Fibroblast of the aortic adventitia (primary cell): ENCODE measurements around the gene CDON. TPM values are rescaled to one million over a fixed set of nuclear protein-coding genes. Genes with fewer than 3 reads are reported as not detected.

Experiments
- DNase-seq: peaks from one replicate; pipeline ENCODE4 v3.0.0-alpha.2; 2010; ENCODE audit warnings: low read depth
- H3K4me3 ChIP-seq: 2 replicates; pipeline ENCODE4 v1.5.1; 2011; ENCODE audit warnings: low read depth, mild to moderate bottlenecking, control low read depth, low read length, moderate library complexity
- total RNA-seq: library from RNA; depleted of rRNA; stranded (reverse); fragments of >200 nt; gene quantifications from 2 replicates; pipeline ENCODE4 v1.2.3, GENCODE V29; 2012; ENCODE audit warnings: low replicate concordance
- TF ChIP-seq, protein P1 (sequence below): IDR thresholded peaks from 2 replicates; pipeline ENCODE4 v1.5.1; 2011; ENCODE audit warnings: mild to moderate bottlenecking, low read length, control low read depth, inconsistent platforms; ENCODE audit not compliant: insufficient read depth

CDON gene
- total RNA-seq, 1 donor, result 54.4 TPM

DNA sequence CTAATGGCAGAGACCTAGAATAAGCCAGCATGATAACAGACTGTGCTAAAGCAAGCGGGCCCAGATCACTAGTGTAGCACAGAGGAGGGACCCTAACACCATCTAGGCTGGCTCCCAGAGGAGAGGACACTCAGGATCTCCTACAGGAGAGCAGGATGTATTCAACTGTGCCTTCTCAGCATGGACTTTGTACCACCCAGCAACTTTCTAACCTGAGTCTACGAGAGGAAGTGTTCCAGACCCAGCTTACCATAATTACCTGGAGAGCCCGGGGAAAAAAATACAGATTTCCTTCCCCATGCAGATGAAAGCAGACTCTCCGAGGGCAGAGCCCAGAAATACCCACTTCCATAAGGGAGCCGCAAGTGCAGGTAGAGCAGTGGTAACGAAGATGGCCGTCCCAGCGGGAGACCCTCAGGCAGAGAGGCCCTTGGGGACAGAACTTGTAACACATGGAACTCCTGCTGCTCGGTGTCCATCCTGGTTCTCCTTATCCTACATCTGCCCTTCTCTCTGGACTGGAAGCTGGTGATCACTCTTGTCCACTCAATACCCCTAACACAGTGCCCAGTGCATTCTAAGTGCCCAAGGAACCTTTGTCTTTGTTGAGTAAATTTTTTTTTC, 138.2 kb downstream of the CDON start:
- no peak overlapping the region for H3K4me3 ChIP-seq
- TF ChIP-seq, protein P1, sequence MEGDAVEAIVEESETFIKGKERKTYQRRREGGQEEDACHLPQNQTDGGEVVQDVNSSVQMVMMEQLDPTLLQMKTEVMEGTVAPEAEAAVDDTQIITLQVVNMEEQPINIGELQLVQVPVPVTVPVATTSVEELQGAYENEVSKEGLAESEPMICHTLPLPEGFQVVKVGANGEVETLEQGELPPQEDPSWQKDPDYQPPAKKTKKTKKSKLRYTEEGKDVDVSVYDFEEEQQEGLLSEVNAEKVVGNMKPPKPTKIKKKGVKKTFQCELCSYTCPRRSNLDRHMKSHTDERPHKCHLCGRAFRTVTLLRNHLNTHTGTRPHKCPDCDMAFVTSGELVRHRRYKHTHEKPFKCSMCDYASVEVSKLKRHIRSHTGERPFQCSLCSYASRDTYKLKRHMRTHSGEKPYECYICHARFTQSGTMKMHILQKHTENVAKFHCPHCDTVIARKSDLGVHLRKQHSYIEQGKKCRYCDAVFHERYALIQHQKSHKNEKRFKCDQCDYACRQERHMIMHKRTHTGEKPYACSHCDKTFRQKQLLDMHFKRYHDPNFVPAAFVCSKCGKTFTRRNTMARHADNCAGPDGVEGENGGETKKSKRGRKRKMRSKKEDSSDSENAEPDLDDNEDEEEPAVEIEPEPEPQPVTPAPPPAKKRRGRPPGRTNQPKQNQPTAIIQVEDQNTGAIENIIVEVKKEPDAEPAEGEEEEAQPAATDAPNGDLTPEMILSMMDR, result no peak
- DNase-seq, result no peak

DNA sequence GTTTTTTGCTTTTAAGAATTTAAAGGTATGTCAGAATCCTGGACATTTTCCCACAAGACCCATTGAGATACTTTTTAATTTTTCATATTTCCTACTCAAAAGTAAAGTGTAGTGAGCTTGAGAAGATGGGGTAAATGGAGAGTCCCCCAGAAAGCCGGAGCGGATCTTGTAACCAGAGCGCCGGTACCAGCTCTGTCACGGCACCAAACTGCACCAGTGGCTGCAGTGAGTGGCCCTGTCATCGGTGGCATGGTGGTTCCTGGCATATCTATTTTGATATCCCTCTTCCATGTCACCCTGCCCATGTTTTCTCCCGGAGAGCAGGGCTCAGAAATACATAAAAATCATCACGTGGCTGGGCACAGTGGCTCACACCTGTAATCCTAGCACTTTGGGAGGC, 139.0 kb downstream of the CDON start:
- H3K4me3 ChIP-seq, result no peak overlapping the region
- TF ChIP-seq, protein P1, result no peak
- DNase-seq, result no peak

DNA sequence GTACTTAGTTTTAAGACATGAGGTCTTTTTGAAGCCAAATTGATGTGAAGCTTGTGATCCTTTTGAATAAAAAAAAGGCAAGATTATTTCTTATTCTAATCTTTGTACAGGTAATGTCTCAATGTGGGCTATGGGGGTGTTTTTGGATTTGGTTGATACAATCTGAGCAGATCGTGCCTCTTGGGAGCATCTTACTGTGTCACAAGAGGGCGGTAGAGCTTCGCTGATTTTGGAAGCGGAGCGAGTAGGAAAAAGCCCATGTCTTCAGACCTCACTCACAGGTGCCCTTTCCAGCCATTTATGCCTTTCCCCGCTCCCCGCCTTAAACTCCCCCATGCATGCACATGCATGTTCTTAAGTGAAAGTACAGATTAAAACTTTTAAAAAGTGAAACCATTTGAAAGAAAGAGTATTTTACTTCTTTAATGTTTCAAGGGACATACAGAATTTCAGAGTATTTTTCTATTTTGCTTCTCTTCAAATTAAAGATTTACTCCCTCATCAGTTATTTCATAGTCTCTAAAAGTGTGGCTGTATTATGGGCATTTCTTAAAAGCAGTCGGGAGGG, 139.6 kb downstream of the CDON start:
- no peak overlapping the region for H3K4me3 ChIP-seq
- DNase-seq, result peak; percentile 84
- TF ChIP-seq, protein P1, result peak; percentile 89

DNA sequence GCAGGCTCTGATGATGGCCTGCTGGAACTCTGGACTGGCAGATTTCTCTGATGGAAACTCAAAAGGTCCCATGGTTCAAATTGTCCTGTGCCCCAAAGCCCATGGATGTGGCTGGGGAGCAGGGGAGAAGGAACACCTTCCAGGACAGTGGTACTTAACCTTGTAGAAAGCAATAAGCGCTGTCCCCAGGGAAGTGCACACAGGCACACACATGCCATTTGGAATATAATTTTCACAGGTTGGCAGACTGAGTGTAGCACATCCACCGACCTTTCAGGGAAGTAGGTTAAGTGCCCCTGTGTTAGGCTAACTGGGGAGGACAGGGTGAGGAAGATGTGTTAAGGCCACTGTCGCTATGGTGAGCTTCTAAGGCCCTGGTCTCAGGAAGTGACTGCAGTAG, 140.5 kb downstream of the CDON start:
- TF ChIP-seq, protein P1, result no peak
- DNase-seq, result no peak
- H3K4me3 ChIP-seq, result no peak overlapping the region

DNA sequence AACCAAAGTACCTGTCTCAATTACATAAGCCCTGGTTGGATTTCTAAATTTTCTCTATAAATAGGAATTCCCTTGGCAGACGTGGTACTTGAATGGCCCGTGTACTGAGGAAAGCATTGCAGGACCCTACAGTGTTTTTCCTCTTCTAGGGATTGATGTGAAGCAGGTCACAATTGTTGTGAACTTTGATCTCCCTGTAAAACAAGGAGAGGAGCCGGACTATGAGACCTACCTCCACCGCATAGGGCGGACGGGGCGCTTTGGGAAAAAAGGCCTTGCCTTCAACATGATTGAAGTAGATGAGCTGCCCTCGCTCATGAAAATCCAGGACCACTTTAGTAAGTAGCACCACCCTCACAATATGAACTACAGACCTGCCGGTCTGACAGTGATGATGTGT, 141.6 kb downstream of the CDON start:
- no peak for DNase-seq
- TF ChIP-seq, protein P1, result no peak
- no peak overlapping the region for H3K4me3 ChIP-seq

DNA sequence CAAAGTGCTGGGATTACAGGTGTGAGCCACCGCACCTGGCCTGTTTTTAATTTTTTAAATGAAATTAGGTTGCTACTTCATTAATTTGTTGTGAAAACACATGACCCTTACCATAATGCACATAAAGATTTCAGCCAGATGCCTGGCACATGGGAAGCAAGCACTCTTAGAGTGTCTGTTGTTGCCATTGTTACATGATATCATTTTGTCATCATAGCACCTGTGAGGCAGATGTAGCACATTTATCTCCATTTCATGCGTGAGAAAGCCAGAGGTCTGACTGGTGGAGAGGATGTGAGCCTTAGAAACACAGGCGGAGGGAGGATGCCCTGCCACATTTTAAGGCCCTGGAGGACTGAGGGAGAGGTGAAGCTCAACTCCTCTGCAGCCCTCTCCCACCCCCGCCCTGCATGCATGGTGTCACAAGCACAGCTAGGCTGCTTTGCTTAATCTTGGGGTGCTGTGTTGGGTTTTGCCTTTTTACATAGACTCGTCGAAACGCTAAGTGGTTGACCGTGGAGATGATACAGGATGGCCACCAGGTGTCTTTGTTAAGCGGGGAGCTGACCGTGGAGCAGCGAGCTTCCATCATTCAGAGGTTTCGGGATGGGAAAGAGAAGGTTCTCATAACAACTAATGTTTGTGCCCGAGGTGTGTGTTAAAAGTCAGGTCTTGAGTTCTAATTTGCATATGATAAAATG, 144.4 kb downstream of the CDON start:
- no peak for DNase-seq
- TF ChIP-seq, protein P1, result no peak
- H3K4me3 ChIP-seq, result no peak overlapping the region
